Transverse colon (tissue), 4 donors: ENCODE data around the gene PTPRG. TPM values are rescaled to one million over a fixed set of nuclear protein-coding genes. Genes with fewer than 3 reads are reported as not detected.

Experiments used
- DNase-seq: peaks from one replicate; pipeline ENCODE4 v3.0.0-alpha.2; 2019
- H3K27ac ChIP-seq, 4 donors: fragments of 200-600 bp; sonication (generic); 2 replicates each; pipeline ENCODE4 v1.5.1; 2016 to 2018; ENCODE audit warnings: inconsistent platforms in 4 of 4
- H3K27me3 ChIP-seq: fragments of 200-600 bp; sonication (generic); 2 replicates; pipeline ENCODE4 v1.5.1; 2017; ENCODE audit warnings: inconsistent platforms
- H3K36me3 ChIP-seq, 4 donors: fragments of 200-600 bp; sonication (generic); 2 replicates each; pipeline ENCODE4 v1.5.1; 2017 to 2019; ENCODE audit warnings: inconsistent platforms in 4 of 4
- H3K4me1 ChIP-seq, 4 donors: fragments of 200-600 bp; sonication (generic); 2 replicates each; pipeline ENCODE4 v1.5.1; 2017 to 2020; ENCODE audit warnings: inconsistent platforms in 4 of 4
- H3K4me3 ChIP-seq, 4 donors: fragments of 200-600 bp; sonication (generic); 1 replicate in 1 of 4; 2 replicates in 3 of 4; pipeline versions ENCODE4 v1.5.1 to v1.6.1; 2017 to 2019; ENCODE audit warnings: inconsistent platforms in 4 of 4
- H3K9me3 ChIP-seq, 2 donors: fragments of 200-600 bp; sonication (generic); 2 replicates each; pipeline ENCODE4 v1.5.1; 2017 to 2019; ENCODE audit warnings: inconsistent platforms in 2 of 2
- CTCF ChIP-seq, 5 experiments: fragments of 200-600 bp in 3 of 5; fragments of 450-650 bp in 2 of 5; sonication (generic) in 3 of 5; IDR thresholded peaks; 1 replicate in 2 of 5; 2 replicates in 3 of 5; pipeline ENCODE4 v1.5.1; 2016 to 2017; ENCODE audit warnings: antibody characterized with exemption in 5 of 5, inconsistent platforms in 3 of 5, mild to moderate bottlenecking in 2 of 5, moderate library complexity in 1 of 5
- EP300 ChIP-seq: sonication (generic); formaldehyde crosslinking; IDR thresholded peaks from one replicate; pipeline ENCODE4 v1.6.1; 2017; ENCODE audit warnings: antibody characterized with exemption, low read depth
- POLR2A ChIP-seq: fragments of 450-650 bp; IDR thresholded peaks from one replicate; pipeline ENCODE4 v1.6.1; 2016; ENCODE audit warnings: antibody characterized with exemption, mild to moderate bottlenecking, moderate library complexity
- POLR2AphosphoS5 ChIP-seq, 3 donors: sonication (generic); formaldehyde crosslinking; IDR thresholded peaks; one replicate each; pipeline ENCODE4 v1.6.1; 2016; ENCODE audit warnings: antibody characterized with exemption in 3 of 3
- WGBS, 2 donors: methylation state at CpG; one replicate each; pipeline ENCODE4 v1.1.5; 2018; ENCODE audit warnings: low coverage in 1 of 2; 5-methylcytosine and 5-hydroxymethylcytosine counted together
- in situ Hi-C, 4 donors: fragments of 200-750 bp; cut with MboI; loops; one replicate each; pipeline versions ENCODE4 v1.15.0 to v1.15.1; 2017; ENCODE audit warnings: low sequenced_read_pairs in 3 of 4, low pct_ligation_motif_present in 1 of 4, low pct_unique_long_range_greater_than_20kb in 1 of 4
- intact Hi-C: fragments of 100-400 bp; cut with DNase I; formaldehyde crosslinking; loops from one replicate; pipeline ENCODE4 v1.15.1; 2023; ENCODE audit warnings: low total_unique reads
- total RNA-seq, 4 donors: library from RNA; depleted of rRNA; stranded (reverse); fragments of >200 nt; gene quantifications; one replicate each; pipeline ENCODE4 v1.1.0, GENCODE V29; 2016

The PTPRG gene
- total RNA-seq, 4 donors from 2014 or later, result 29.2 to 83.4 (median 41.6) TPM

DNA sequence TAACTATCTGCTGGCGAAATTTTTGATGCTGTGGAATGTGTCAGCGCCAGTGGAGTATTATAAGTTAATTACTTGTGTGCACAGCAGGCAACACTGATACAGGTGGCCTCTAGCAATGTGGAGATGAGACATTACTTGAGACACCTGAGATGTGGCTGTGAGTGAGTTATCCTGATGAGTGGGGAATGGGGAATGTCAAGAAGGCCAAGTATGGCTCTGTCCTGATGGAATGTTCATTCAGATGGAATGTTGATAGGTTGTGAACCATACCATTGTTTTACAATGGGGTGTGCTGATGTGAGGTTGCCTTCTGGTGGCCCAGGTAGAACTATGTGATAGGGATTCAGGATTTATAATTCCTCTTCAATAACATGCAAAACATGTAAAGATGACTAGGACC lies 404.8 kb downstream of the PTPRG start:
- no peaks in the 10 kb centered on the region for H3K9me3 ChIP-seq
- no peak for DNase-seq
- H3K4me1 ChIP-seq, result peaks cover 0 to 5% (median 0%) of the 10 kb centered on the region in 4 donors
- TF ChIP-seq POLR2AphosphoS5 (IDR thresholded peaks at IDR 0.05), result no peak
- TF ChIP-seq EP300, result no peak
- no peak for TF ChIP-seq POLR2A
- TF ChIP-seq CTCF (IDR thresholded peaks at IDR 0.05), result no peak
- H3K27me3 ChIP-seq, result no peaks in the 10 kb centered on the region
- in situ Hi-C loops (no loop called here), intact Hi-C loops (no loop called here)
- no peaks in the 10 kb centered on the region for H3K36me3 ChIP-seq
- no peak overlapping the region for H3K4me3 ChIP-seq
- no peak overlapping the region for H3K27ac ChIP-seq
- 60 to 66% methylated on average over 2 of the region's 2 CpGs for WGBS, 2 donors

DNA sequence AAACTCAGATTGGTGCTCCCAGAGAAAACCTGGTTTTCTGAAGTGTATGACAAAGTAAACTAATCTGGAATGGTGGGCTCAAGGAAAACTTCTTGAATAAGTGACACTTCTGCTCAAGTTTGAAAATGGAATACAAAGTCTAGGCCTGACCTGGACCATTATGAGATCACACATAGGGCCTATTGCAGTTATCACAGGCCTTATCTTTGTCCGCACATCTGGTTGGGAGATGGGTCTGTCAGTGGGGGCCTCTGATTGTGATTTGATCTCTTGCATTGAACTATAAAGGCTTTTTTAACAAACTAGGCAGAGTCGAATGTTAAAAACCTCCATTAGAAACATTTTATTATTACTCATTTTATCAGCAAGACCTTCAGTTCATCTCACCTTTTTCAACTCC lies 405.6 kb downstream of the PTPRG start:
- no peak for DNase-seq
- Histone ChIP-seq H3K27ac (no peak overlapping the region), H3K9me3 (no peaks in the 10 kb centered on the region), H3K4me1 (peaks cover 0 to under 1% (median 0%) of the 10 kb centered on the region in 4 donors), H3K27me3 (no peaks in the 10 kb centered on the region), H3K36me3 (no peaks in the 10 kb centered on the region), H3K4me3 (no peak overlapping the region)
- no peak for TF ChIP-seq CTCF (IDR thresholded peaks at IDR 0.05)
- no peak for TF ChIP-seq POLR2AphosphoS5 (IDR thresholded peaks at IDR 0.05)
- TF ChIP-seq POLR2A, result no peak
- TF ChIP-seq EP300, result no peak
- in situ Hi-C loops, result no loop called here
- intact Hi-C loops, result no loop called here
- WGBS, 2 donors, result 91 to 92% methylated on average over 2 of the region's 2 CpGs

DNA sequence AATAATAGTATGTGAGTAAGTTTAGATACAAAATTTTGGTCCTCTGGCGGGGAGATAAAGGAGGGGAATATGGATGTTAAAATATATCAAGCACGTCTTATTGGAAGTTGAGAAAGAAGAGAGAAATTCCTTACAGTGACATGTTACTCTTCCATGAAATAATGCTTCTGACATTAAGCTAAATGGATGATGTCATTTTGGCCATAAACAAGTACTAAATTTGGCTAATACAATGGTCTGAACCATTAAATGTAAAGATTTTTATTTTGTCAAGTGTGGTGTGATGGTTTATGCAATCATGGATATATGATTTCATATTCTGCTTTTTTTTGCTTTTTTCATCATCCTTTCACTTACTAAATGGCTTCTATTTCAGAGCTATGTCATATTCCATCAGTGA lies 406.6 kb downstream of the PTPRG start:
- Histone ChIP-seq H3K36me3 (no peaks in the 10 kb centered on the region), H3K4me1 (no peaks in the 10 kb centered on the region), H3K27me3 (no peaks in the 10 kb centered on the region), H3K27ac (no peak overlapping the region), H3K4me3 (no peak overlapping the region), H3K9me3 (no peaks in the 10 kb centered on the region)
- no peak for DNase-seq
- TF ChIP-seq EP300 (no peak), POLR2A (no peak), CTCF (IDR thresholded peaks at IDR 0.05) (no peak), POLR2AphosphoS5 (IDR thresholded peaks at IDR 0.05) (no peak)
- in situ Hi-C loops, result no loop called here
- WGBS, 2 donors, result 64 to 67% methylated on average over 2 of the region's 2 CpGs
- intact Hi-C loops, result no loop called here

GRCh38 chr3:61974662-61975061 lies 413.3 kb downstream of the PTPRG start:
- no peak for TF ChIP-seq EP300
- TF ChIP-seq POLR2AphosphoS5 (IDR thresholded peaks at IDR 0.05), result no peak
- no peak for TF ChIP-seq CTCF (IDR thresholded peaks at IDR 0.05)
- TF ChIP-seq POLR2A, result no peak
- WGBS, 2 donors, result 72 to 81% methylated on average over 2 of the region's 2 CpGs
- in situ Hi-C loops, result no loop called here

More at GRCh38 chr3:61974662-61975061, 413.3 kb downstream of the PTPRG start:
- H3K4me3 ChIP-seq, result no peak overlapping the region
- intact Hi-C loops, result no loop called here
- DNase-seq, result no peak
- H3K27ac ChIP-seq, result no peak overlapping the region
- H3K9me3 ChIP-seq, result no peaks in the 10 kb centered on the region
- no peaks in the 10 kb centered on the region for H3K27me3 ChIP-seq
- peaks cover 0 to 2% (median under 1%) of the 10 kb centered on the region in 4 donors for H3K4me1 ChIP-seq
- H3K36me3 ChIP-seq, result no peaks in the 10 kb centered on the region
